GM23338 (cell line): ENCODE measurements around the gene ZNF592.

Experiments used
- EZH2phosphoT487 ChIP-seq: fragments of 200-600 bp; sonication (generic); IDR thresholded peaks from one replicate; pipeline ENCODE4 v1.8.1; 2018; ENCODE audit warnings: antibody characterized with exemption; ENCODE audit not compliant: unreplicated experiment
- POLR2AphosphoS5 ChIP-seq: IDR thresholded peaks from 2 replicates; pipeline ENCODE4 v1.6.1; 2016; ENCODE audit warnings: antibody characterized with exemption, low read depth
- TF ChIP-seq, protein P1 (sequence below), 2 experiments: fragments of 200-600 bp in 1 of 2; sonication (generic) in 1 of 2; conservative IDR thresholded peaks; 2 replicates each; pipeline versions ENCODE4 v1.5.1 to v1.6.1; 2016 to 2017; ENCODE audit warnings: antibody characterized with exemption in 2 of 2, low read depth in 2 of 2, mild to moderate bottlenecking in 2 of 2, moderate library complexity in 1 of 2

DNA sequence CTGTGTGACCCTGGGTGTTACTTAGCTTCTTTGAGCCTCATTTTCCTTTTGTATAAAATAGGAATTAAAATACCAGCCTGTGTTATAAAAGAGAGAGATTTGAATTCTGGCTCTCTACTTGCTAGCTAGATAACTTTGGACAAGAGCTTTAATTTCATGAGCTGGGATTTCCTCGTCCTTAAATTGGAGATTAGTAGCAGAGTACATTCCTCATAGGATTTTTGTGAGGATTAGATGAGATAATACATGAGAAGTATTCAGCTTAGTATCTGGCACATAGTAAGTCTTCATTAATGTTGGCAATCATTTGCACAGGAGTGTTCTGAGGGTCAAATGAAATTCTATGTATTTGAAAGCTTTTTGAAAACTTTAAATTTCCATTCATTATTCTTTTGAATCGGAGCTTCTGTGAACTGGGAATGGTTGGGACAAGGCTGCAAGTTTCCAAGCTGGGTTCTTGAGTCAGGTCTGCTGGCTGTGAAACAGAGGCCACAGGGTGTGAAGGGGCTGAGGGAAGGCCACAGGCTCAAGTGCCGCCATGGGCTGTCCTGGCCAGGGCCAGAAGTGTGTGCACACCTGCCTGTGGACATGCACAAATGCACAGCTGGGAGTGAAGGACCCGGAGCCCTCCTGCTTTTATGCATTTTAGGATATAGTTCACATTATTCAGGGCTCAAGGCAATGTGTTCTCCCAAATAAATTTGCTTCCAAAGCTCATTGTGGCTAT is 86.0 kb downstream of the ZNF592 start:
- TF ChIP-seq, protein P1, sequence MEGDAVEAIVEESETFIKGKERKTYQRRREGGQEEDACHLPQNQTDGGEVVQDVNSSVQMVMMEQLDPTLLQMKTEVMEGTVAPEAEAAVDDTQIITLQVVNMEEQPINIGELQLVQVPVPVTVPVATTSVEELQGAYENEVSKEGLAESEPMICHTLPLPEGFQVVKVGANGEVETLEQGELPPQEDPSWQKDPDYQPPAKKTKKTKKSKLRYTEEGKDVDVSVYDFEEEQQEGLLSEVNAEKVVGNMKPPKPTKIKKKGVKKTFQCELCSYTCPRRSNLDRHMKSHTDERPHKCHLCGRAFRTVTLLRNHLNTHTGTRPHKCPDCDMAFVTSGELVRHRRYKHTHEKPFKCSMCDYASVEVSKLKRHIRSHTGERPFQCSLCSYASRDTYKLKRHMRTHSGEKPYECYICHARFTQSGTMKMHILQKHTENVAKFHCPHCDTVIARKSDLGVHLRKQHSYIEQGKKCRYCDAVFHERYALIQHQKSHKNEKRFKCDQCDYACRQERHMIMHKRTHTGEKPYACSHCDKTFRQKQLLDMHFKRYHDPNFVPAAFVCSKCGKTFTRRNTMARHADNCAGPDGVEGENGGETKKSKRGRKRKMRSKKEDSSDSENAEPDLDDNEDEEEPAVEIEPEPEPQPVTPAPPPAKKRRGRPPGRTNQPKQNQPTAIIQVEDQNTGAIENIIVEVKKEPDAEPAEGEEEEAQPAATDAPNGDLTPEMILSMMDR (conservative IDR thresholded peaks at IDR 0.05; ENCODE audit: low read depth in 2 of 2): no peak
- TF ChIP-seq POLR2AphosphoS5 (no peak), EZH2phosphoT487 (no peak)
